Ectodermal cell (in vitro differentiated cells): Measurements from ENCODE around the gene TMEM94.

ENCODE experiments used
- H3K27ac ChIP-seq: 2 replicates; pipeline ENCODE4 v1.7.0; 2013; ENCODE audit warnings: mild to moderate bottlenecking, low read depth, low read length; ENCODE audit not compliant: insufficient read depth, poor library complexity, severe bottlenecking
- H3K27me3 ChIP-seq: 2 replicates; pipeline ENCODE4 v1.7.0; 2013; ENCODE audit warnings: mild to moderate bottlenecking, low read length; ENCODE audit not compliant: insufficient read depth, control insufficient read depth, poor library complexity, severe bottlenecking
- H3K36me3 ChIP-seq: one replicate; pipeline ENCODE4 v1.7.0; 2013; ENCODE audit warnings: low read length; ENCODE audit not compliant: control insufficient read depth, insufficient read depth
- H3K4me1 ChIP-seq: one replicate; pipeline ENCODE4 v1.7.0; 2013; ENCODE audit warnings: low read length; ENCODE audit not compliant: control insufficient read depth, insufficient read depth
- H3K4me3 ChIP-seq: 2 replicates; pipeline ENCODE4 v1.7.0; 2013; ENCODE audit warnings: low read depth, low read length, control low read depth; ENCODE audit not compliant: insufficient read depth
- H3K9me3 ChIP-seq: 2 replicates; pipeline ENCODE4 v1.7.0; 2013; ENCODE audit warnings: mild to moderate bottlenecking, low read length, moderate library complexity; ENCODE audit not compliant: control insufficient read depth
- WGBS, 2 experiments: methylation state at CpG; one replicate each; pipeline ENCODE4 v1.1.7; 2013; ENCODE audit warnings: missing lambda C conversion rate in 2 of 2; 5-methylcytosine and 5-hydroxymethylcytosine counted together

The TMEM94 gene

GRCh38 chr17:75487351-75488070 lies 31.1 kb downstream of the TMEM94 start:
- Histone ChIP-seq H3K4me3 (no peak overlapping the region), H3K36me3 (peaks cover 8% of the 10 kb centered on the region), H3K27ac (no peak overlapping the region), H3K27me3 (no peaks in the 10 kb centered on the region), H3K4me1 (no peaks in the 10 kb centered on the region), H3K9me3 (no peaks in the 10 kb centered on the region)
- 88 to 89% methylated on average over 12 of the region's 12 CpGs for WGBS, 2 experiments

GRCh38 chr17:75488693-75489510 lies 32.5 kb downstream of the TMEM94 start:
- Histone ChIP-seq H3K27me3 (no peaks in the 10 kb centered on the region), H3K27ac (no peak overlapping the region), H3K4me1 (no peaks in the 10 kb centered on the region), H3K9me3 (no peaks in the 10 kb centered on the region), H3K36me3 (peaks cover 18% of the 10 kb centered on the region), H3K4me3 (no peak overlapping the region)
- WGBS, 2 experiments, result 91 to 92% methylated on average over 23 to 24 of the region's 24 CpGs

DNA sequence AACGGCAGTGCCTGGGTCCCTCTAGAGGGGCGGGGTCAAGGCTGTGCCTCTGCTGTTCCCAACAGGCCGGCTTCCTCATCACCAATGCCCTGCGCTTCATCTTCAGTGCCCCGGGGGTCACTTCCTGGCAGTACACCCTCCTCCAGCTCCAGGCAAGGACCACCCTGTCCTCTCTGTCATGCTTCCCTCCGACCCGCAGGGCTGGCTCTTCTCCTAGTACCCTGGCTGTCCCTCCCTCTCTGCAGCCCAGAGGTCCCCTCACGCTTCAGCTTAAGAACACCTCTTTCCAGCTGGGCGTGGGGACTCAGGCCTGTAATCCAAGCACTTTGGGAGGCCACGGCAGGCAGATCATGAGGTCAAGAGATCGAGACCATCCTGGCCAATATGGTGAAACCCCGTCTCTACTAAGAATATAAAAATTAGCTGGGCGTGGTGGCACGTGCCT lies 33.1 kb downstream of the TMEM94 start:
- Histone ChIP-seq H3K4me3 (no peak overlapping the region), H3K36me3 (peaks cover 18% of the 10 kb centered on the region), H3K9me3 (no peaks in the 10 kb centered on the region), H3K27ac (no peak overlapping the region), H3K27me3 (no peaks in the 10 kb centered on the region), H3K4me1 (no peaks in the 10 kb centered on the region)
- 79% methylated on average over 14 of the region's 14 CpGs for WGBS, 2 experiments

GRCh38 chr17:75490173-75490743 lies 33.8 kb downstream of the TMEM94 start:
- Histone ChIP-seq H3K4me1 (no peaks in the 10 kb centered on the region), H3K27ac (no peak overlapping the region), H3K27me3 (no peaks in the 10 kb centered on the region), H3K9me3 (no peaks in the 10 kb centered on the region), H3K4me3 (no peak overlapping the region), H3K36me3 (peaks cover 18% of the 10 kb centered on the region)
- 92 to 93% methylated on average over 14 of the region's 14 CpGs for WGBS, 2 experiments

DNA sequence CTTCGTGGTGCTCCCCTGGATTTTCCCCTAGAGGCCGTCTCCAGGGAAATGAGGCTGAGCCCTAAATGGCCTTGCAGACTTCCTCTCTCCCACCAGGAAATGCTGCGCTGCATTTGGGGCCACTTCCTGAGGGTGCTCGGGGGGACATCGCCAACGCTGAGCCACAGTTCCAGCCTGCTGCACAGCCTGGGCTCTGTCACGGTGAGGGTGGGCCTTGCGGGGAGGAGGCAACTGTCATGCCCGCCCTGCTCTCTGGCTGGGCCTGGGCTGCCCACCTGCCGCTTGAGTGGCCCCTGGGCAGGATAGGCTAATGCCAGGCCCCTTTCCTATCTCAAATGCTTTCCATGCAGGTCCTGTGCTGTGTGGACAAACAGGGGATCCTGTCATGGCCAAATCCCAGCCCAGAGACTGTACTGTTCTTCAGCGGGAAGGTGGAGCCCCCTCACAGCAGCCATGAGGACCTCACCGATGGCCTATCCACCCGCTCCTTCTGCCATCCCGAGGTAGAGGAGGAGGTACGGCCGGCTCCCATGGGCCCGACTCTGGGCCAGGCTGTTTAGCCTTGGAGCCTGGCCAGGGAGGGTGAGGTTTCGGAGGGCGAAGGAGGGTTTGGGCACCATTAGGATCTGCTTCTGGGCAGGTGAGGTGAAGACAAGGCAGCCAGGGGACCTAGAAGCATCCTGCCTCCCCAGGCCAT lies 34.7 kb downstream of the TMEM94 start:
- H3K27me3 ChIP-seq, result no peaks in the 10 kb centered on the region
- H3K4me3 ChIP-seq, result no peak overlapping the region
- no peak overlapping the region for H3K27ac ChIP-seq
- H3K9me3 ChIP-seq, result no peaks in the 10 kb centered on the region
- H3K4me1 ChIP-seq, result no peaks in the 10 kb centered on the region
- WGBS, 2 experiments, result 95 to 97% methylated on average over 19 of the region's 19 CpGs
- peaks cover 18% of the 10 kb centered on the region for H3K36me3 ChIP-seq

GRCh38 chr17:75491680-75492079 lies 35.2 kb downstream of the TMEM94 start:
- no peak overlapping the region for H3K4me3 ChIP-seq
- H3K4me1 ChIP-seq, result no peaks in the 10 kb centered on the region

GRCh38 chr17:75492555-75493168 lies 36.2 kb downstream of the TMEM94 start:
- Histone ChIP-seq H3K9me3 (no peaks in the 10 kb centered on the region), H3K4me1 (no peaks in the 10 kb centered on the region), H3K27me3 (no peaks in the 10 kb centered on the region), H3K27ac (no peak overlapping the region), H3K4me3 (no peak overlapping the region), H3K36me3 (peaks cover 18% of the 10 kb centered on the region)
- WGBS, 2 experiments, result 91 to 92% methylated on average over 23 of the region's 23 CpGs

More at GRCh38 chr17:75491680-75492079, 35.2 kb downstream of the TMEM94 start:
- Histone ChIP-seq H3K9me3 (no peaks in the 10 kb centered on the region), H3K36me3 (peaks cover 18% of the 10 kb centered on the region), H3K27me3 (no peaks in the 10 kb centered on the region), H3K27ac (no peak overlapping the region)
- 93 to 94% methylated on average over 15 of the region's 15 CpGs for whole genome bisulfite sequencing, 2 experiments

GRCh38 chr17:75493476-75494129 lies 37.2 kb downstream of the TMEM94 start:
- H3K4me3 ChIP-seq, result no peak overlapping the region
- no peak overlapping the region for H3K27ac ChIP-seq
- no peaks in the 10 kb centered on the region for H3K4me1 ChIP-seq
- H3K9me3 ChIP-seq, result no peaks in the 10 kb centered on the region
- 93 to 95% methylated on average over 23 of the region's 23 CpGs for WGBS, 2 experiments
- peaks cover 18% of the 10 kb centered on the region for H3K36me3 ChIP-seq
- H3K27me3 ChIP-seq, result no peaks in the 10 kb centered on the region

- Histone ChIP-seq H3K4me1 (no peaks in the 10 kb centered on the region), H3K9me3 (no peaks in the 10 kb centered on the region), H3K4me3 (no peak overlapping the region), H3K36me3 (peaks cover 22% of the 10 kb centered on the region), H3K27me3 (no peaks in the 10 kb centered on the region), H3K27ac (no peak overlapping the region)
- 94 to 96% methylated on average over 14 of the region's 14 CpGs for WGBS, 2 experiments
Measured at GRCh38 chr17:75494326-75494877, 38.0 kb downstream of the TMEM94 start.
